ENCODE measurements around the gene MELK.
A peak's percentile ranks its signal among the peaks of the same experiment; 100 is the strongest.
"Not testable (repeated sequence)": the region's sequence is repeated elsewhere in the genome, so short reads cannot be mapped to it uniquely, and the experiment has no call there.

The MELK gene

DNA sequence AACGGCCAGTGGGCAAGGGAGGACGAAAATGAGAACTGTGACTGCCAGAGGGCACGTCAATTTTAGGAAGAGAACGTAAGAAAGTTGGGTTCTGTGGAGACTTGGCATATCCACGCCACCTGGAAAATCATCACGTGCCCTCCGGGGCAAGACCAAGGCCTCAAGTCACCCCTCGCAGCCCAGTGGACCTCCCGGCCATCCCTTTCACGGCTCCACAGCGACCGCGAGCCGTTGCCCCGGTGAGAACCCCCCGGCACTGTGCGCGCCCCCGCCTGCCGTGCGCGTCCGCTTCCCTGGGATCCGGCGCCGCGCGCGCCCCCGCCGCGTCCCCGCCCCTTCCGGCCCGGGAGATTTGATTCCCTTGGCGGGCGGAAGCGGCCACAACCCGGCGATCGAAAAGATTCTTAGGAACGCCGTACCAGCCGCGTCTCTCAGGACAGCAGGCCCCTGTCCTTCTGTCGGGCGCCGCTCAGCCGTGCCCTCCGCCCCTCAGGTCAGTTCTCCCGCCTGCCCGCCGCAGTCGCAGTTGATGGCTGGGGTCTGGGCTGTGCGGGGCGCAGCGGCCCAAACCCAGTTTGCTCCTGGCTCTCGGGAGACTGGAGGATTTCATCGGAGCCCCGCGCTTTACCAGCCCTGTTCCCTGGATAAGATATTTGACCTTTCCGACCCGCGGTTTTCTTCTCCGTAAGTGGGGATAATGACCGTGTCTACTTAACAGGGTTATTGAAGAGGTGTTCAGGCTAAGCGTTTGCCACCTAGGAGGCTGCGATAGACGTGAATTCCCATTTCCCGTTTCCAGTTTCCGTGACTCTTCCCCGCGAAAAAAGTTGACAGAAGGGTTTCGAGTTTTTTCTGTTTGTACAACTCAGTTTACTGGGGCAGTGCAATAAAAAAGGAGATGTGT is at the start of gene MELK:
TSS of gene MELK (plus strand) at position 381 of the 904 bp plus-strand sequence. CDS start 8,787 bp downstream, outside the sequence.
- H3K27ac ChIP-seq: peak within 1 kb of the TSS in 19 of 21 experiments; percentile 37 to 90 (median 80)
- peak within 1 kb of the TSS; percentile 54 to 97 (median 89) for H3K4me3 ChIP-seq

DNA sequence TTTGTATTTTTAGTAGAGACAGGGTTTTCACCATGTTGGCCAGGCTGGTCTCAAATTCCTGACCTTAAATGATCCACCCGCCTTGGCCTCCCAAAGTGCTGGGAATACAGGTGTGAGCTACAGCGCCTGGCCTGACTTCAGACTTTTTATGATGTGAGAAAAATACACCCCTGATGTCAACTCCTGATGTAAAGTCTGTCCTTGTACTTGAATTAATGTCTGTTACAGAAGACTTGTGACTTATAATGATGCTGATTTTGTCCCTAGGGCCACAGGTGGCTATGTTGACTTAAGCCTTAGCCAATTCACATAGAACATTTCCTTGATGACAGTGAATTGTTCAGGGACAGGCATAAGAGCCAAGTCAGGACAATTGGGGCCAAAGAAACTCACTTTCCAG is 42.5 kb upstream of the MELK start:
- Histone ChIP-seq H3K27ac (no peak overlapping the region), H3K4me3 (no peak overlapping the region)

- Histone ChIP-seq H3K4me3 (no peak overlapping the region), H3K27ac (no peak overlapping the region)
Observed at GRCh38 chr9:36532353-36532752, 40.3 kb upstream of the MELK start.

GRCh38 chr9:36533726-36534125 is 39.0 kb upstream of the MELK start:
- not testable (repeated sequence) for H3K27ac ChIP-seq, H3K4me3 ChIP-seq

GRCh38 chr9:36535107-36535506 is 37.6 kb upstream of the MELK start:
- no peak overlapping the region for H3K4me3 ChIP-seq
- H3K27ac ChIP-seq: no peak overlapping the region

GRCh38 chr9:36537861-36538260 is 34.8 kb upstream of the MELK start:
- no peak overlapping the region for H3K4me3 ChIP-seq
- no peak overlapping the region for H3K27ac ChIP-seq

- H3K4me3 ChIP-seq: no peak overlapping the region
Observed at GRCh38 chr9:36542355-36542754, 30.3 kb upstream of the MELK start.

DNA sequence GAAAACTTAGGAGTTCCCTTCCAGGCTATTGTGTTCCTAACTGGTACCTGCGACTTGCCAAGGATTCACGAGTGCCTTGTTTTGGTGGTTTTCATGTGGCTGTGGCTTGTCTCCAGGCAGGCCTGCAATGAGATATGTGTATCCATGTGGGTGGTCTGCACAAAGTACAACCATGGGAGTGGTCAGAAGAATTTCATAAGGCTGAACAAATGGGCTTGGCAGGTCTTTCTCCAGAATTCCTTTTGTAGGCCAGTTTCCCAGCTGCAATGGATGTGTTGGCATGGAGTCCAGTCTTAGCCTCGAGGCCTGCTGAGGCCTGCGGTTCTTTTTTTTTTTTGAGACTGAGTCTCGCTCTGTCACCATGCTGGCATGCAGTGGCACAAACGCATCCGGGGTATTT is 28.8 kb upstream of the MELK start:
- Histone ChIP-seq H3K27ac (no peak overlapping the region), H3K4me3 (no peak overlapping the region)

More at GRCh38 chr9:36542355-36542754, 30.3 kb upstream of the MELK start:
- H3K27ac ChIP-seq: no peak overlapping the region

DNA sequence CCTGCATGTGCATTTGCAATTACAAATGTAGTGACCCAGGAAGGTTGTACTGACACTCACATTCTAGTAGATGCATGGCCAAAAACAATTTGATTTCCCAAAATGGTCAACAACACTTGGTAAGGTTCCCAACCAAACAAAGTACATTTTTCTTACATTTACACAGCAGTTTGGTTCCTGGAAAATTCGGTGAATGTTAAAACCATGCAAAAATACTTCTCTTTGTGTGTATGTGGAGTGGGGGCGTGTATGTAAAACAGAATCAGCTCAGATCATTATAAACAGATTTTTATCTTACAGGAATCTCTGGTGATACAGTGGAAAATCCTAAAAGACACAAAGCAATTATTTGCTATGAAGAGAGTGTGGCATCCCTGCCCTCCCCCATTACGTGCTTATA is 25.1 kb upstream of the MELK start:
- no peak overlapping the region for H3K27ac ChIP-seq
- no peak overlapping the region for H3K4me3 ChIP-seq

DNA sequence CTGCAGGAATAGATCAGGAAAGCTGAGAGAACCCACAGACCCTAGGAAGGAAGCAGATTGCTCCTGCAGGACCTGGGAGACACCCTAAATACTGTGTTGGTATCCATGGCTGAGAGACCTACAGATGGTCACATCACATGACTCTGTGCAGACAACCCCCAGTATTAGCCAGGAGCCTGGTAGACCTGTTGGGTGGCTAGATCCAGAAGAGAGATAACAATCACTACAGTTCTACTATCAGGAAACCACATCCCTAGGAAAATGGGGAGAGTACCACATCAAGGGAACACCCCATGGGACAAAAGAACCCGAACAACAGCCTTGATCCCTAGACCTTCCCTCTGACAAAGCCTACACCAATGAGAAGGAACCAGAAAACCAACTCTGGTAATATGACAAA is 24.2 kb upstream of the MELK start:
- Histone ChIP-seq H3K4me3 (no peak overlapping the region), H3K27ac (no peak overlapping the region)

DNA sequence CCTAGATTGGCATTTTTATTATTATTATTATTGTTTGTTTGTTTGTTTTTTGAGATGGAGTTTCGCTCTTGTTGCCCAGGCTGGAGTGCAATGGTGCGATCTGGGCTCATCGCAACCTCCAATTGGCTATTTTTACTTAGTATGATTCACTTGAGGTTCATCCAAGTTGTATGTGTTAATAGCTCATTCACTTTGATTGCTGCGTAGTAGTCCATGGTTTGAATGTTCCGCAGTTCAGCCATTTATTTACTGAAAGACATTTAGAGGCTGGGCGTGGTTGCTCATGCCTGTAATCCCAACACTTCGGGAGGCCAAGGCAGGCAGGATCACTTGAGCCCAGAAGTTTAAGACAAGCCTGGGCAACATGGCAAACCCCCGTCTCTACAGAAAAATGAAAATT is 22.6 kb upstream of the MELK start:
- H3K27ac ChIP-seq: no peak overlapping the region
- H3K4me3 ChIP-seq: no peak overlapping the region

DNA sequence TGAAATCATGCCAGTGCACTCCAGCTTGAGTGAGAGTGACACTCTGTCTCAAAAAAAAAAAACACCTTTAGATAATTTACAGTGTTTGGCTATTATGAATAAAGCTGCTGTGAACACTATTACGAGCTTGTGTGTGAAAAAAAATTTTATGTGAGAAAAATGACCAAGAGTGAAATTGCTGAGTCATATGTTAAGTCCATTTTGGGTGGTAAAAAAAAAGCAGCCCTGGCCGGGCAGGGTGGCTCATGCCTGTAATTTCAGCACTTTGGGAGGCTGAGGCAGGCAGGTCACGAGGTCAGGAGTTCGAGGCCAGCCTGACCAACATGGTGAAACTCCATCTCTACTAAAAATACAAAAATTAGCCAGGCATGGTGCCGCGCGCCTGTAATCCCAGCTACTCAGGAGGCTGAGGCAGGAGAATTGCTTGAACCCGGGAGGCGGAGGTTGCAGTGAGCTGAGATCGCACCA is 22.0 kb upstream of the MELK start:
- not testable (repeated sequence) for H3K27ac ChIP-seq, H3K4me3 ChIP-seq

GRCh38 chr9:36551129-36551528 is 21.6 kb upstream of the MELK start:
- Histone ChIP-seq H3K27ac (no peak overlapping the region), H3K4me3 (no peak overlapping the region)

DNA sequence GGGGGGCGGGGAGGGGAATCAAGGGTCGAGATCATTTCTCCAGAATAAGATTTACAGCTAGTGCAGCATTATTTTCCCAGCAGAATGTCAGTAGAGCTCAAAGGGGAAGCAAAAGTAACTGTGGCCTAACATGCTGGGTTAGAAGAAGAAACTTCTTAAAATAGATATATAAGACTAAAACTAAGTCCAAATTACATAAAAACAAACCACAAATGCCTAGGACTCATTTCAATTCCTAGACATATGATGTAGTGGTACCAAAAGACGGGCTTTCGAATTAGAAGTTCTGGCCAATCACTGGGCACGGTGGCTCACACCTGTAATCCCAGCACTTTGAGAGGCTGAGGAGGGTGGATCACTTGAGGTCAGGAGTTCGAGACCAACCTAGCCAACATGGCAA is 20.8 kb upstream of the MELK start:
- no peak overlapping the region for H3K27ac ChIP-seq
- no peak overlapping the region for H3K4me3 ChIP-seq

- no peak overlapping the region for H3K27ac ChIP-seq
- H3K4me3 ChIP-seq: no peak overlapping the region
Observed at GRCh38 chr9:36559036-36559695, 13.5 kb upstream of the MELK start.

- Histone ChIP-seq H3K4me3 (no peak overlapping the region), H3K27ac (no peak overlapping the region)
Observed at GRCh38 chr9:36560771-36561170, 11.9 kb upstream of the MELK start.

- not testable (repeated sequence) for H3K27ac ChIP-seq, H3K4me3 ChIP-seq
Observed at GRCh38 chr9:36562801-36563200, 9.9 kb upstream of the MELK start.

GRCh38 chr9:36566813-36567221 is 5.9 kb upstream of the MELK start:
- H3K4me3 ChIP-seq: no peak overlapping the region
- peak overlapping the region in 13 of 21 experiments; percentile 7 to 73 (median 55) for H3K27ac ChIP-seq

GRCh38 chr9:36568681-36569080 is 4.0 kb upstream of the MELK start:
- not testable (repeated sequence) for H3K4me3 ChIP-seq

DNA sequence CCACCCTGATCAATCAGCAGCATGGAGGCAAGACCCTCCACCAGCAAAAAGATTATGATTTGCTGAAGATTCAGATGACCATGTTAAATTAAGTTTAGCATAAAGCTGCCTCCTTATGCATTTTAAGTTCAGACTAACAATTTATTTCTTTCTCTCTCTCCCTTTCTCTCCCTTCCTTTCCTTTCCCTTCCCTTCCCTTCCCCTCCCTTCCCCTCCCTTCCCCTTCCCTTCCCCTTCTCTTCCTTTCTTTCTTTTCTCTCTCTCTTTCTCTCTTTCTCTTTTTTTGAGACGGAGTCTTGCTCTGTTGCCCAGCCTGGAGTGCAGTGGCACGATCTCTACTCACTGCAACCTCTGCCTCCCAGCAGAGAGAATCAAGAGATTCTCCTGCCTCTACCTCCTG is 1.4 kb upstream of the MELK start:
- Histone ChIP-seq H3K4me3 (no peak overlapping the region), H3K27ac (no peak overlapping the region)

More at GRCh38 chr9:36568681-36569080, 4.0 kb upstream of the MELK start:
- not testable (repeated sequence) for H3K27ac ChIP-seq

GRCh38 chr9:36574045-36574444 is 1.4 kb downstream of the MELK start:
- H3K27ac ChIP-seq: peak overlapping the region in 7 of 21 experiments; percentile 32 to 90 (median 87)
- peak overlapping the region; percentile 54 to 97 (median 89) for H3K4me3 ChIP-seq
